ENCODE results near the gene PTCH2. TPM values are rescaled to one million over a fixed set of nuclear protein-coding genes. Genes with fewer than 3 reads are reported as not detected.
A peak's percentile ranks its signal among the peaks of the same experiment; 100 is the strongest.

Gene PTCH2
- 1 to 10 TPM; 1.2 to 2.4 (median 1.5) TPM for total RNA-seq

- TF ChIP-seq EP300 (IDR thresholded peaks at IDR 0.05) = no peak
- TF ChIP-seq POLR2AphosphoS5 (IDR thresholded peaks at IDR 0.05) = no peak
- TF ChIP-seq POLR2A (IDR thresholded peaks at IDR 0.05) = no peak
- TF ChIP-seq CTCF (IDR thresholded peaks at IDR 0.05) = no peak
- H3K27ac ChIP-seq = peak within 1 kb of the TSS; percentile 18
- WGBS = 3% methylated on average over 50 of the region's 72 CpGs
- H3K36me3 ChIP-seq = no peaks in the 10 kb centered on the region
- H3K4me1 ChIP-seq = peaks cover 11% of the 10 kb centered on the region
- H3K4me3 ChIP-seq = peak within 1 kb of the TSS; percentile 59
- peak in 1 of 2 donors; percentile 77 for DNase-seq (ENCODE audit: low spot score in 2 of 2)
- no peaks in the 10 kb centered on the region for H3K27me3 ChIP-seq
- no peaks in the 10 kb centered on the region for H3K9me3 ChIP-seq
Observed at GRCh38 chr1:44842862-44843655, at the start of gene PTCH2. TSS of gene PTCH2 (minus strand) at chr1:44843253. CDS start at chr1:44842932, 321 bp downstream.

GRCh38 chr1:44890007-44890406, 47.0 kb upstream of the PTCH2 start:
- peaks cover under 1% of the 10 kb centered on the region for H3K4me1 ChIP-seq
- no peaks in the 10 kb centered on the region for H3K27me3 ChIP-seq
- no peak overlapping the region for H3K27ac ChIP-seq
- H3K4me3 ChIP-seq = no peak overlapping the region
- 96% methylated on average over 3 of the region's 3 CpGs for WGBS
- TF ChIP-seq POLR2AphosphoS5 (IDR thresholded peaks at IDR 0.05) = no peak
- TF ChIP-seq POLR2A (IDR thresholded peaks at IDR 0.05) = no peak
- TF ChIP-seq CTCF (IDR thresholded peaks at IDR 0.05) = no peak
- no peak for TF ChIP-seq EP300 (IDR thresholded peaks at IDR 0.05)
- no peak for DNase-seq (ENCODE audit: low spot score in 2 of 2)
- no peaks in the 10 kb centered on the region for H3K9me3 ChIP-seq
- H3K36me3 ChIP-seq = peaks cover 3% of the 10 kb centered on the region

GRCh38 chr1:44885406-44885805, 42.4 kb upstream of the PTCH2 start:
- H3K4me3 ChIP-seq = no peak overlapping the region
- no peak overlapping the region for H3K27ac ChIP-seq
- H3K36me3 ChIP-seq = peaks cover 6% of the 10 kb centered on the region
- no peak for DNase-seq (ENCODE audit: low spot score in 2 of 2)
- TF ChIP-seq EP300 (IDR thresholded peaks at IDR 0.05) = no peak
- TF ChIP-seq POLR2A (IDR thresholded peaks at IDR 0.05) = no peak
- TF ChIP-seq CTCF (IDR thresholded peaks at IDR 0.05) = no peak
- TF ChIP-seq POLR2AphosphoS5 (IDR thresholded peaks at IDR 0.05) = no peak
- H3K4me1 ChIP-seq = peaks cover 13% of the 10 kb centered on the region
- no peaks in the 10 kb centered on the region for H3K9me3 ChIP-seq
- WGBS = 80% methylated on average over 6 of the region's 6 CpGs
- no peaks in the 10 kb centered on the region for H3K27me3 ChIP-seq

- no peak for TF ChIP-seq POLR2A (IDR thresholded peaks at IDR 0.05)
- TF ChIP-seq EP300 (IDR thresholded peaks at IDR 0.05) = no peak
- TF ChIP-seq POLR2AphosphoS5 (IDR thresholded peaks at IDR 0.05) = no peak
- no peak for TF ChIP-seq CTCF (IDR thresholded peaks at IDR 0.05)
- peaks cover 6% of the 10 kb centered on the region for H3K36me3 ChIP-seq
- peaks cover 13% of the 10 kb centered on the region for H3K4me1 ChIP-seq
- WGBS = 29% methylated on average over 2 of the region's 2 CpGs
- H3K27me3 ChIP-seq = no peaks in the 10 kb centered on the region
- no peak for DNase-seq (ENCODE audit: low spot score in 2 of 2)
- H3K27ac ChIP-seq = peak overlapping the region; percentile 36
- H3K9me3 ChIP-seq = no peaks in the 10 kb centered on the region
- H3K4me3 ChIP-seq = no peak overlapping the region
Observed at GRCh38 chr1:44884746-44885145, 41.7 kb upstream of the PTCH2 start.

GRCh38 chr1:44881011-44881632, 38.1 kb upstream of the PTCH2 start:
- Histone ChIP-seq H3K36me3 (peaks cover 18% of the 10 kb centered on the region), H3K27ac (peak overlapping the region; percentile 51), H3K9me3 (no peaks in the 10 kb centered on the region), H3K27me3 (no peaks in the 10 kb centered on the region), H3K4me1 (peaks cover 13% of the 10 kb centered on the region), H3K4me3 (no peak overlapping the region)
- WGBS = 62% methylated on average over 7 of the region's 7 CpGs
- no peak for DNase-seq (ENCODE audit: low spot score in 2 of 2)
- TF ChIP-seq POLR2A (IDR thresholded peaks at IDR 0.05) (no peak), POLR2AphosphoS5 (IDR thresholded peaks at IDR 0.05) (no peak), CTCF (IDR thresholded peaks at IDR 0.05) (no peak), EP300 (IDR thresholded peaks at IDR 0.05) (no peak)
